Embryonic facial prominence (tissue), 1 donor: Measurements from ENCODE around the gene BOK.

Source experiments
- DNase-seq: peaks from one replicate; pipeline ENCODE4 v3.0.0-alpha.2; 2016; ENCODE audit errors: extremely low spot score

BOK gene

DNA sequence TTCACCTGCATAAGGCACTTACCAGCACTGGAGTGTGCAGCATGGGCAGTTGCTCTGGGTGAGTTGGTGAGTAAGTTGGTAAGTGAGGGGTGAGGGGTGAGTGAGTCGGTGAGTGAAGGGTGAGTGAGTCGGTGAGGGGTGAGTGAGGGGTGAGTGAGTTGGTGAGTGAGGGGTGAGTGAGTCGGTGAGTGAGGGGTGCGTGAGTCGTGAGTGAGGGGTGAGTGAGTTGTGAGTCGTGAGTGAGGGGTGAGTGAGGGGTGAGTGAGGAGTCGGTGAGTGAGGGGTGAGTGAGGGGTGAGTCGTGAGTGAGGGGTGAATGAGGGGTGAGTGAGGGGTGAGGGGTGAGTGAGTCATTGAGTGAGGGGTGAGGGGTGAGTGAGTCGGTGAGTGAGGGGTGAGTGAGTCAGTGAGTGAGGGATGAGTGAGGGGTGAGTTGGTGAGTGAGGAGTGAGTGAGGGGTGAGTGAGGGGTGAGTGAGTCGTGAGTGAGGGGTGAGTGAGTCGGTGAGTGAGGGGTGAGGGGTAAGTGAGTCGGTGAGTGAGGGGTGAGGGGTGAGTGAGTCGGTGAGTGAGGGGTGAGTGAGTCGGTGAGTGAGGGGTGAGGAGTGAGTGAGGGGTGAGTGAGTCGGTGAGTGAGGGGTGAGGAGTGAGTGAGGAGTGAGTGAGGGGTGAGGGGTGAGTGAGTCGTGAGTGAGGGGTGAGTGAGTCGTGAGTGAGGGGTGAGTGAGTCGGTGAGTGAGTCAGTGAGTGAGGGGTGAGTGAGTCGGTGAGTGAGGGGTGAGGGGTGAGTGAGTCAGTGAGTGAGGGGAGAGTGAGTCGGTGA is 61.3 kb downstream of the BOK start:
- no peak for DNase-seq

DNA sequence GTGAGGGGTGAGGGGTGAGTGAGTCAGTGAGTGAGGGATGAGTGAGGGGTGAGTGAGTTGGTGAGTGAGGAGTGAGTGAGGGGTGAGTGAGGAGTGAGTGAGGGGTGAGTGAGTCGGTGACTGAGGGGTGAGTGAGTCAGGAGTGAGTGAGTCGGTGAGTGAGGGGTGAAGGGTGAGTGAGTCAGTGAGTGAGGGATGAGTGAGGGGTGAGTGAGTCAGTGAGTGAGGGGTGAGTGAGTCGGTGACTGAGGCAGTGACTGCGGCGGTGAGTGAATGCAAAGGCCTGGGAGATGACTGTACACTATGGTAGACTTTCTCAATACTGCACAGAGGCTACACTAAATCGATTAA is 61.8 kb downstream of the BOK start:
- no peak for DNase-seq
